Pancreas (tissue), 10 donors: ENCODE data around the gene MYCN. TPM values are rescaled to one million over a fixed set of nuclear protein-coding genes. Genes with fewer than 3 reads are reported as not detected.

Source experiments
- ATAC-seq, 4 donors: fragments of 200-7000 bp; cut with Tn5 transposase; one replicate each; pipeline versions ENCODE4 v1.8.0 to v1.9.1; 2020; ENCODE audit warnings: mild to moderate bottlenecking in 4 of 4, moderate library complexity in 4 of 4
- DNase-seq, 6 donors: peaks; one replicate each; pipeline ENCODE4 v3.0.0-alpha.2; 2020
- FAIRE-seq: peaks from 2 replicates; lab custom pipeline; 2012; peaks lifted over from hg19 to GRCh38; lab: Jason Lieb, UNC
- H3K27ac ChIP-seq, 4 donors: fragments of 200-600 bp; sonication (generic); 1 replicate in 3 of 4; 2 replicates in 1 of 4; pipeline versions ENCODE4 v1.5.0 to v1.8.0; 2020
- H3K27me3 ChIP-seq, 4 donors: fragments of 200-600 bp; one replicate each; pipeline ENCODE4 v1.8.0; 2021
- H3K36me3 ChIP-seq, 3 donors: fragments of 200-600 bp; sonication (generic) in 1 of 3; one replicate each; pipeline versions ENCODE4 v1.5.0 to v1.8.0; 2020 to 2021
- H3K4me1 ChIP-seq, 3 donors: fragments of 200-600 bp; one replicate each; pipeline ENCODE4 v1.8.0; 2021
- H3K4me3 ChIP-seq, 4 donors: fragments of 200-600 bp; sonication (generic) in 2 of 4; one replicate each; pipeline versions ENCODE4 v1.5.0 to v1.8.0; 2020 to 2021
- H3K9me3 ChIP-seq, 4 donors: fragments of 200-600 bp; one replicate each; pipeline ENCODE4 v1.8.0; 2021
- WGBS, 2 donors: extraction: QIAGEN DNeasy Blood & Tissue Kit; methylation state at CpG; one replicate each; pipeline ENCODE4 v1.1.7; 2013; 5-methylcytosine and 5-hydroxymethylcytosine counted together
- intact Hi-C, 3 donors: fragments of 100-400 bp; cut with DNase I; formaldehyde crosslinking; loops; one replicate each; pipeline versions ENCODE4 v1.11.1 to v1.14.2; 2022
- polyA plus RNA-seq, 2 donors: library from polyadenylated mRNA; stranded (reverse); fragments of 200-250 nt; gene quantifications; one replicate each; pipeline ENCODE4 v1.2.3, GENCODE V29; 2013
- total RNA-seq, 6 donors: library from RNA; stranded (reverse); fragmentation: NEBNext Ultra II Directional in 4 of 6; extraction: Animal tissue kit (Norgen Biotek cat#: 25700) in 4 of 6; gene quantifications; one replicate each; pipeline versions ENCODE4 v1.2.1 to v1.2.4, GENCODE V29; 2021 to 2023
- TF ChIP-seq, protein P1 (sequence below), 4 donors: fragments of 200-600 bp; sonication (generic) in 3 of 4; IDR thresholded peaks; one replicate each; pipeline versions ENCODE4 v1.5.0 to v1.8.0; 2021; ENCODE audit warnings: antibody characterized with exemption in 4 of 4
- donor health status: healthy with polysubstance abuse.
- donor health status: DM: no; HTN: no; CAD: no; lungs with moderate emphysema.
- donor health status: DM: no; HTN: no; CAD: no.
- donor health status: control.
- donor health status: control.
- donor health status: Bipolar disorder and iron deficiency.
- donor health status: DM: yes; HTN: yes; CAD: no.
- donor health status: DM: no; HTN: no; CAD: no.
- donor health status: DM: no; HTN: no; CAD: no.
- donor health status: DM: yes; HTN: yes; CAD: no.

The MYCN gene
- total and polyA plus RNA-seq, 8 donors: 0.09 to 0.75 (median 0.17) TPM

DNA sequence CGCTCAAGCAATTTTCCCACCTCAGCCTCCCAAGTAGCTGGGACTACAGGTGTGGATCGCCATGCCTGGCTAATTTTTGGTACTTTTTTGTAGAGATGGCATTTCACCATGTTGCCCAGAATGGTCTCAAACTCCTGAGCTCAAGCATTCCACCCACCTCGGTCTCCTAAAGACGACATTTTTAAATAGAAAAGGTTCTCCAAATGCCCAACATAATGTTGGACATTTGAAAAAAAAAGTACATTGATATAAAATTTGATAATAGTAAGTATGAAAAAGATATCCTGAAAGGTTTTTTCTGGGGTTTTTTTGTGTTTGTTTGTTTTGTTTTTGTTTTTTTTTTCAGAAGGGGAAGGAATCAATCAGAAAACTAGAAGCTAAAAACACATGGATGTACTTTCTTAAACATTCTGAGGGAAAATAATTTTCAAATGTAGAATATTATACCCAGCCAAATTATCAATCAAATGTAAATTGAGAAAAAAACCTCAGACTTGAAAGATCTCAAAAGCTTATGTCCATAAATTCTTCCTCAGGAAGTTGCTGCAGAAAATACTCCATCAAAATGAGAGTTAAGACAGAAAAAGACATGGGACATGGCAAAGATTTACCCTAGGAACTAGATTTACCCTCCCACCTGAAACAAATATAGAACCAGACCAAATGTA is 42.8 kb upstream of the MYCN start:
- no peak overlapping the region for H3K4me3 ChIP-seq
- H3K36me3 ChIP-seq: no peaks in the 10 kb centered on the region
- 73 to 84% methylated on average over 4 of the region's 4 CpGs for WGBS, 2 donors
- DNase-seq (no peak), ATAC-seq (no peak), FAIRE-seq (no peak)
- no peaks in the 10 kb centered on the region for H3K4me1 ChIP-seq
- TF ChIP-seq, protein P1, sequence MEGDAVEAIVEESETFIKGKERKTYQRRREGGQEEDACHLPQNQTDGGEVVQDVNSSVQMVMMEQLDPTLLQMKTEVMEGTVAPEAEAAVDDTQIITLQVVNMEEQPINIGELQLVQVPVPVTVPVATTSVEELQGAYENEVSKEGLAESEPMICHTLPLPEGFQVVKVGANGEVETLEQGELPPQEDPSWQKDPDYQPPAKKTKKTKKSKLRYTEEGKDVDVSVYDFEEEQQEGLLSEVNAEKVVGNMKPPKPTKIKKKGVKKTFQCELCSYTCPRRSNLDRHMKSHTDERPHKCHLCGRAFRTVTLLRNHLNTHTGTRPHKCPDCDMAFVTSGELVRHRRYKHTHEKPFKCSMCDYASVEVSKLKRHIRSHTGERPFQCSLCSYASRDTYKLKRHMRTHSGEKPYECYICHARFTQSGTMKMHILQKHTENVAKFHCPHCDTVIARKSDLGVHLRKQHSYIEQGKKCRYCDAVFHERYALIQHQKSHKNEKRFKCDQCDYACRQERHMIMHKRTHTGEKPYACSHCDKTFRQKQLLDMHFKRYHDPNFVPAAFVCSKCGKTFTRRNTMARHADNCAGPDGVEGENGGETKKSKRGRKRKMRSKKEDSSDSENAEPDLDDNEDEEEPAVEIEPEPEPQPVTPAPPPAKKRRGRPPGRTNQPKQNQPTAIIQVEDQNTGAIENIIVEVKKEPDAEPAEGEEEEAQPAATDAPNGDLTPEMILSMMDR (IDR thresholded peaks at IDR 0.05): no peak
- no peaks in the 10 kb centered on the region for H3K27me3 ChIP-seq
- H3K9me3 ChIP-seq: no peaks in the 10 kb centered on the region
- intact Hi-C loops: no loop called here
- no peak overlapping the region for H3K27ac ChIP-seq

DNA sequence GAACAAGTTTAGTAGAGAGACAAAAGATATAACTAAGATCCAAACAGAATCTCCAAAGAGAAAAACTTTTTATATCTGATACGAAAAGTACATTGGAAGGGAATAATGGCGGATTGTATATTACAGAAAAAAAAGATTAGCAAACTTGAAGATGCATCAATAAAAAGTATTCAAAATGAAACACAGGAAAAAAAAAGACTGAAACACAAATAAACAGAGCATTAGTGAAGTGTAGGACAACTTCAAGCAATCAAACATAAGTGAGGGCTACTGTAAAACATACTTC is 41.1 kb upstream of the MYCN start:
- no peaks in the 10 kb centered on the region for H3K36me3 ChIP-seq
- no peaks in the 10 kb centered on the region for H3K4me1 ChIP-seq
- H3K4me3 ChIP-seq: no peak overlapping the region
- no peak for DNase-seq
- WGBS, 2 donors: 76 to 86% methylated on average over 2 of the region's 2 CpGs
- no peak for FAIRE-seq
- no peak for ATAC-seq
- H3K27me3 ChIP-seq: no peaks in the 10 kb centered on the region
- H3K9me3 ChIP-seq: no peaks in the 10 kb centered on the region
- TF ChIP-seq, protein P1 (IDR thresholded peaks at IDR 0.05): no peak
- no peak overlapping the region for H3K27ac ChIP-seq
- intact Hi-C loops: no loop called here

DNA sequence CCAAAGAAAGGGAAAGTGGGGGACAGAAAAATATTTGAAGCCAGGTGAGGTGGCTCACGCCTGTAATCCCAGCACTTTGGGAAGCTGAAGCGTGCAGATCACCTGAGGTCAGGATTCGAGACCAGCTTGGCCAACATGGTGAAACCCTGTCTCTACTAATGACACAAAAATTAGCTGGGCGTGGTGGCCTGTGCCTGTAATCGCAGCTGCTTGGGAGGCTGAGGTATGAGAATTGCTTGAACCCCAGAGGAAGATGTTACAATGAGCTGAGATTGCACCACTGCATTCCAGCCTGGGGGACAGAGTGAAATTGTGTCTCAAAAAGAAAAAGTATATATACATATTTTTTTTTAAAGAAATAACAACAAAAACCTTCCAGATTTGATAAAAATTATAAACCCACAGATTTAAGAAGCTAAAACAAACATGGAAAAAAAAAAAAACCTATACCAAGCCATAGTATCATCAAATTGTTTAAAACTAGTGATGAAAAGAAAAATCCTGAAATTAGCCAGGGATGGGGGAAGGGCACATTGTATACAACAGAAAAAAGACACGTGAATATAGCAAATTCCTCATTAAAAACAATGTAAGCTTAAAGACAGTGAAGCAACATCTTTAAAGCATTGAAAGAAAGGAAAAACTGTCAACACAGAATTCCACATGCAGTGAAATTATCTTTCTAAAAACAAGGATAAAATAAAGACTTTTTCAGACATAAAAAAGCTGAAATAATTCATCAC is 40.4 kb upstream of the MYCN start:
- TF ChIP-seq, protein P1 (IDR thresholded peaks at IDR 0.05): no peak

DNA sequence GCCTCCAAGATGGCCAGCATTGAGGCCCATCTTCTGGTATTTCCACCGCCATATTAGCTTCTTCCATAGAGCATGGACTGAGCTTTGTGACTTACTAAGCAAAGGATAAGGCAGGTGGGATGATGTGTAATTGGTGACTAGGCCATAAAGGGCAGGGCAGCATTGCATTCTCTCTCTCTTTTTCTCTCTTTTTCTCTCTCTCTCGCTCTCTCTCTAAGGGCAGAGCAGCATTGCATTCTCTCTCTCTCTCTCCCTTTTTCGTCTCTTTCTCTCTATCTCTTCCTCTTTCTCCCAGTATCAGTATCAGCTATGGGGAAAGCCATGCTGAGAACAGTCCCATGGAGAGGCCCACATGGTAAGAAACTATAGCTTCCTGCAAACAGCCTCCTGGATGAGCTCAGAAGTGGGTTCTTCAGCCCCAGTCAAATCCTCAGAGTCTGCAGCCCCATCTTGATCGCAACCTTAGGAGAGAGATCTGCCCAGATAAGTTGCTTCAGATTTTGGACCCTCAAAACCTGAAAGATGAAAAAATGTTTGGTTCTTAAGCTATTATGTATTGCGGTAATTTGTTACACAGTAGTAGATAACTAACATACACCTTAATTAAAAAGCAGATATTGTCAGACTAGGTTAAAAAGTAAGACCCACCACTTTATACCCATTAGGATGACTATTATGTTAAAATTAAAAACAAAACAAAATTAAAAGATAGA is 39.1 kb upstream of the MYCN start:
- H3K36me3 ChIP-seq: no peaks in the 10 kb centered on the region
- DNase-seq: no peak

More for the DNA sequence above, 40.4 kb upstream of the MYCN start:
- no peaks in the 10 kb centered on the region for H3K4me1 ChIP-seq
- DNase-seq (no peak), ATAC-seq (no peak), FAIRE-seq (no peak)
- 70 to 74% methylated on average over 6 of the region's 6 CpGs for WGBS, 2 donors
- H3K36me3 ChIP-seq: no peaks in the 10 kb centered on the region
- no peak overlapping the region for H3K4me3 ChIP-seq
- intact Hi-C loops: no loop called here
- H3K9me3 ChIP-seq: no peaks in the 10 kb centered on the region
- H3K27me3 ChIP-seq: no peaks in the 10 kb centered on the region
- no peak overlapping the region for H3K27ac ChIP-seq

More for the DNA sequence above, 39.1 kb upstream of the MYCN start:
- Histone ChIP-seq H3K9me3 (no peaks in the 10 kb centered on the region), H3K27ac (no peak overlapping the region), H3K27me3 (no peaks in the 10 kb centered on the region), H3K4me3 (no peak overlapping the region), H3K4me1 (no peaks in the 10 kb centered on the region)
- no peak for ATAC-seq
- TF ChIP-seq, protein P1 (IDR thresholded peaks at IDR 0.05): no peak
- no peak for FAIRE-seq
- 83 to 84% methylated on average over 5 of the region's 5 CpGs for WGBS, 2 donors
- intact Hi-C loops: no loop called here
